Smooth muscle cell (in vitro differentiated cells): ENCODE results near the gene ERC2. TPM values are rescaled to one million over a fixed set of nuclear protein-coding genes. Genes with fewer than 3 reads are reported as not detected.

ENCODE experiments used
- DNase-seq: peaks from one replicate; lab custom pipeline; 2025; ENCODE audit not compliant: unreplicated experiment; lab: John Stamatoyannopoulos, UW
- H2AFZ ChIP-seq: fragments of 200-600 bp; sonication (generic); 2 replicates; pipeline ENCODE4 v1.6.0; 2016; ENCODE audit warnings: antibody characterized with exemption, low read depth, mild to moderate bottlenecking
- H3F3A ChIP-seq: fragments of 200-600 bp; sonication (generic); 2 replicates; pipeline ENCODE4 v1.6.0; 2017; ENCODE audit warnings: antibody characterized with exemption, low read depth
- H3K27ac ChIP-seq: fragments of 200-600 bp; sonication (generic); 2 replicates; pipeline ENCODE4 v1.5.1; 2016; ENCODE audit warnings: low read depth, mild to moderate bottlenecking
- H3K27me3 ChIP-seq: fragments of 200-600 bp; sonication (generic); 2 replicates; pipeline ENCODE4 v1.6.1; 2016; ENCODE audit warnings: low read depth, mild to moderate bottlenecking
- H3K36me3 ChIP-seq: fragments of 200-600 bp; sonication (generic); 2 replicates; pipeline ENCODE4 v1.5.1; 2016; ENCODE audit warnings: low read depth
- H3K4me1 ChIP-seq: fragments of 200-600 bp; sonication (generic); 2 replicates; pipeline ENCODE4 v1.5.1; 2016; ENCODE audit warnings: low read depth
- H3K4me2 ChIP-seq: fragments of 200-600 bp; sonication (generic); 2 replicates; pipeline ENCODE4 v1.6.0; 2016; ENCODE audit warnings: mild to moderate bottlenecking
- H3K4me3 ChIP-seq: fragments of 200-600 bp; sonication (generic); 2 replicates; pipeline ENCODE4 v1.5.1; 2016; ENCODE audit warnings: mild to moderate bottlenecking
- H3K79me2 ChIP-seq: fragments of 200-600 bp; sonication (generic); 2 replicates; pipeline ENCODE4 v1.6.0; 2016; ENCODE audit warnings: low read depth, mild to moderate bottlenecking
- H3K9ac ChIP-seq: fragments of 200-600 bp; sonication (generic); 2 replicates; pipeline ENCODE4 v1.6.0; 2016; ENCODE audit warnings: low read depth
- H3K9me3 ChIP-seq: fragments of 200-600 bp; sonication (generic); replicated peaks from 2 replicates; pipeline ENCODE4 v1.5.1; 2016; ENCODE audit warnings: low read depth
- H4K20me1 ChIP-seq: fragments of 200-600 bp; sonication (generic); 2 replicates; pipeline ENCODE4 v1.6.0; 2016; ENCODE audit warnings: low read depth
- CTCF ChIP-seq: fragments of 200-600 bp; sonication (generic); IDR thresholded peaks from 2 replicates; pipeline ENCODE4 v1.5.1; 2017; ENCODE audit warnings: borderline replicate concordance, mild to moderate bottlenecking, antibody characterized with exemption; ENCODE audit not compliant: insufficient read depth, poor library complexity, severe bottlenecking
- WGBS: methylation state at CpG from one replicate; pipeline ENCODE4 v1.1.7; 2016; ENCODE audit warnings: low lambda C conversion rate; 5-methylcytosine and 5-hydroxymethylcytosine counted together
- polyA plus RNA-seq: library from polyadenylated mRNA; unstranded; fragments of >200 nt; fragmentation: Nextera tagmentation; extraction: Ambion mirVana; gene quantifications from 2 replicates; pipeline ENCODE4 v1.2.1, GENCODE V29; 2016
- total RNA-seq: library from RNA; depleted of rRNA; stranded (reverse); fragments of >200 nt; gene quantifications from 2 replicates; pipeline ENCODE4 v1.2.3, GENCODE V29; 2014

Gene ERC2
- total and polyA plus RNA-seq, 2 experiments from 2014 or later = 1.1 TPM; not detected in 1

GRCh38 chr3:55937301-55937700, 531.0 kb downstream of the ERC2 start:
- no peak overlapping the region for H3K9ac ChIP-seq
- H4K20me1 ChIP-seq = no peaks in the 10 kb centered on the region
- no peaks in the 10 kb centered on the region for H3F3A ChIP-seq
- no peak for DNase-seq
- H3K36me3 ChIP-seq = no peaks in the 10 kb centered on the region
- H3K9me3 ChIP-seq = no peaks in the 10 kb centered on the region
- H3K4me1 ChIP-seq = no peaks in the 10 kb centered on the region
- H3K4me3 ChIP-seq = no peak overlapping the region
- no peaks in the 10 kb centered on the region for H3K27me3 ChIP-seq
- no peaks in the 10 kb centered on the region for H3K79me2 ChIP-seq
- H3K4me2 ChIP-seq = no peak overlapping the region
- no peak overlapping the region for H2AFZ ChIP-seq
- TF ChIP-seq CTCF = no peak
- no peak overlapping the region for H3K27ac ChIP-seq
- 62% methylated on average over 2 of the region's 2 CpGs for WGBS

- no peaks in the 10 kb centered on the region for H3F3A ChIP-seq
- no peak for DNase-seq
- H3K79me2 ChIP-seq = no peaks in the 10 kb centered on the region
- WGBS = 88% methylated on average over 6 of the region's 6 CpGs
- no peaks in the 10 kb centered on the region for H3K4me1 ChIP-seq
- H3K4me3 ChIP-seq = no peak overlapping the region
- H3K4me2 ChIP-seq = no peak overlapping the region
- H3K27ac ChIP-seq = no peak overlapping the region
- H2AFZ ChIP-seq = no peak overlapping the region
- no peaks in the 10 kb centered on the region for H3K9me3 ChIP-seq
- no peaks in the 10 kb centered on the region for H3K27me3 ChIP-seq
- no peak overlapping the region for H3K9ac ChIP-seq
- no peaks in the 10 kb centered on the region for H4K20me1 ChIP-seq
- TF ChIP-seq CTCF = no peak
- H3K36me3 ChIP-seq = no peaks in the 10 kb centered on the region
Measured at GRCh38 chr3:55936549-55937052, 531.7 kb downstream of the ERC2 start.

GRCh38 chr3:55935241-55935640, 533.0 kb downstream of the ERC2 start:
- no peak overlapping the region for H3K4me3 ChIP-seq
- no peaks in the 10 kb centered on the region for H3K79me2 ChIP-seq
- H3K36me3 ChIP-seq = no peaks in the 10 kb centered on the region
- no peaks in the 10 kb centered on the region for H3K9me3 ChIP-seq
- WGBS = 95% methylated on average over 4 of the region's 4 CpGs
- no peak for DNase-seq
- H3K27me3 ChIP-seq = no peaks in the 10 kb centered on the region
- TF ChIP-seq CTCF = no peak
- H4K20me1 ChIP-seq = no peaks in the 10 kb centered on the region
- no peak overlapping the region for H3K4me2 ChIP-seq
- no peak overlapping the region for H3K9ac ChIP-seq
- H2AFZ ChIP-seq = no peak overlapping the region
- no peak overlapping the region for H3K27ac ChIP-seq
- no peaks in the 10 kb centered on the region for H3K4me1 ChIP-seq
- no peaks in the 10 kb centered on the region for H3F3A ChIP-seq

GRCh38 chr3:55934771-55935170, 533.5 kb downstream of the ERC2 start:
- H3K79me2 ChIP-seq = no peaks in the 10 kb centered on the region
- no peaks in the 10 kb centered on the region for H3F3A ChIP-seq
- no peaks in the 10 kb centered on the region for H3K9me3 ChIP-seq
- H3K36me3 ChIP-seq = no peaks in the 10 kb centered on the region
- no peak overlapping the region for H3K4me2 ChIP-seq
- H4K20me1 ChIP-seq = no peaks in the 10 kb centered on the region
- H3K4me3 ChIP-seq = no peak overlapping the region
- WGBS = 93% methylated on average over 1 of the region's 1 CpG
- no peak overlapping the region for H3K9ac ChIP-seq
- DNase-seq = no peak
- no peaks in the 10 kb centered on the region for H3K4me1 ChIP-seq
- TF ChIP-seq CTCF = no peak
- no peak overlapping the region for H2AFZ ChIP-seq
- no peaks in the 10 kb centered on the region for H3K27me3 ChIP-seq
- H3K27ac ChIP-seq = no peak overlapping the region
